Stimulated activated CD4-positive, alpha-beta T cell treated with anti-CD3 and anti-CD28 coated beads, Interleukin-4, amount 100 ng/mL, for 48 hours (primary cell): ENCODE measurements around the gene NUDT3.
"Not testable (repeated sequence)": the region's sequence is repeated elsewhere in the genome, so short reads cannot be mapped to it uniquely, and the experiment has no call there.

ENCODE experiments used
- DNase-seq, 2 donors: peaks; one replicate each; pipeline ENCODE4 v3.0.0-alpha.2; 2020; ENCODE audit warnings: low read depth in 2 of 2

The NUDT3 gene

GRCh38 chr6:34370361-34370760, 22.1 kb downstream of the NUDT3 start:
- DNase-seq, result no peak

- no peak for DNase-seq
Measured at GRCh38 chr6:34369385-34369784, 23.1 kb downstream of the NUDT3 start.

- DNase-seq, result no peak
Measured at GRCh38 chr6:34366639-34366921, 25.9 kb downstream of the NUDT3 start.

- not testable (repeated sequence) for DNase-seq
Measured at GRCh38 chr6:34365781-34366638, 26.5 kb downstream of the NUDT3 start.

- DNase-seq, result not testable (repeated sequence)
Measured at GRCh38 chr6:34363681-34364075, 28.8 kb downstream of the NUDT3 start.

- no peak for DNase-seq
Measured at GRCh38 chr6:34362909-34363680, 29.4 kb downstream of the NUDT3 start.

GRCh38 chr6:34362176-34362575, 30.3 kb downstream of the NUDT3 start:
- DNase-seq, result no peak

GRCh38 chr6:34360556-34360955, 31.9 kb downstream of the NUDT3 start:
- no peak for DNase-seq

GRCh38 chr6:34359418-34360158, 32.9 kb downstream of the NUDT3 start:
- DNase-seq, result no peak

- no peak for DNase-seq
Measured at GRCh38 chr6:34358389-34358905, 34.0 kb downstream of the NUDT3 start.

GRCh38 chr6:34357937-34358336, 34.5 kb downstream of the NUDT3 start:
- no peak for DNase-seq

- no peak for DNase-seq
Measured at GRCh38 chr6:34355889-34356288, 36.6 kb downstream of the NUDT3 start.

GRCh38 chr6:34354230-34354629, 38.2 kb downstream of the NUDT3 start:
- DNase-seq, result not testable (repeated sequence)

GRCh38 chr6:34353530-34353929, 38.9 kb downstream of the NUDT3 start:
- not testable (repeated sequence) for DNase-seq

GRCh38 chr6:34352305-34352937, 40.0 kb downstream of the NUDT3 start:
- DNase-seq, result no peak

- no peak for DNase-seq
Measured at GRCh38 chr6:34350934-34351217, 41.6 kb downstream of the NUDT3 start.

- no peak for DNase-seq
Measured at GRCh38 chr6:34350137-34350933, 42.1 kb downstream of the NUDT3 start.

- no peak for DNase-seq
Measured at GRCh38 chr6:34349211-34349610, 43.3 kb downstream of the NUDT3 start.

GRCh38 chr6:34347303-34347702, 45.2 kb downstream of the NUDT3 start:
- DNase-seq, result no peak

- no peak for DNase-seq
Measured at GRCh38 chr6:34346175-34347119, 46.0 kb downstream of the NUDT3 start.
